Measurements from ENCODE around the gene FNDC3B.

FNDC3B gene

GRCh38 chr3:172343117-172343516 lies 303.7 kb downstream of the FNDC3B start:
- DNase-seq (ENCODE audit: low read depth) = no peak
- TF ChIP-seq, protein P1, sequence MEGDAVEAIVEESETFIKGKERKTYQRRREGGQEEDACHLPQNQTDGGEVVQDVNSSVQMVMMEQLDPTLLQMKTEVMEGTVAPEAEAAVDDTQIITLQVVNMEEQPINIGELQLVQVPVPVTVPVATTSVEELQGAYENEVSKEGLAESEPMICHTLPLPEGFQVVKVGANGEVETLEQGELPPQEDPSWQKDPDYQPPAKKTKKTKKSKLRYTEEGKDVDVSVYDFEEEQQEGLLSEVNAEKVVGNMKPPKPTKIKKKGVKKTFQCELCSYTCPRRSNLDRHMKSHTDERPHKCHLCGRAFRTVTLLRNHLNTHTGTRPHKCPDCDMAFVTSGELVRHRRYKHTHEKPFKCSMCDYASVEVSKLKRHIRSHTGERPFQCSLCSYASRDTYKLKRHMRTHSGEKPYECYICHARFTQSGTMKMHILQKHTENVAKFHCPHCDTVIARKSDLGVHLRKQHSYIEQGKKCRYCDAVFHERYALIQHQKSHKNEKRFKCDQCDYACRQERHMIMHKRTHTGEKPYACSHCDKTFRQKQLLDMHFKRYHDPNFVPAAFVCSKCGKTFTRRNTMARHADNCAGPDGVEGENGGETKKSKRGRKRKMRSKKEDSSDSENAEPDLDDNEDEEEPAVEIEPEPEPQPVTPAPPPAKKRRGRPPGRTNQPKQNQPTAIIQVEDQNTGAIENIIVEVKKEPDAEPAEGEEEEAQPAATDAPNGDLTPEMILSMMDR (IDR thresholded peaks at IDR 0.05; ENCODE audit: low read length, missing control alignments) = no peak
- H3K4me3 ChIP-seq (replicated peaks; ENCODE audit: low read depth, low read length) = no peak overlapping the region

- H3K4me3 ChIP-seq (replicated peaks; ENCODE audit: low read depth, low read length) = no peak overlapping the region
- DNase-seq (ENCODE audit: low read depth) = no peak
- TF ChIP-seq, protein P1 (IDR thresholded peaks at IDR 0.05; ENCODE audit: low read length, missing control alignments) = no peak
Measured at GRCh38 chr3:172343979-172344378, 304.6 kb downstream of the FNDC3B start.

DNA sequence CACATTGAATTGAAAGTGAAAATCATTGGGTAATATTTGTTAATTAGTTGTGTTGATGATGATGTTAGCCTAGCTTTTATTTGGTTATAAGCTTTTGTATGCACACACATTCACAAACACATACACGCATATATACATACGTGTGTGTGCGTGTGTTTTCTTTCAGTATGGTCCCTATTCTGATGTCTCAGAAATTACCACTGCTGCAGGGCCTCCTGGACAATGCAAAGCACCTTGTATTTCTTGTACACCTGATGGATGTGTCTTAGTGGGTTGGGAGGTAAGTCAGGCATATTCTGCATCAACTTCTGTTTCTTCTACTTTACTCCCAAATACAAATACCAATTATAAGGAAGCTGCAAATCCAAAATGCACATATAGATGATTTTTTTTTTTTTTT lies 306.8 kb downstream of the FNDC3B start:
- DNase-seq (ENCODE audit: low read depth) = no peak
- no peak overlapping the region for H3K4me3 ChIP-seq (replicated peaks; ENCODE audit: low read depth, low read length)
- TF ChIP-seq, protein P1 (IDR thresholded peaks at IDR 0.05; ENCODE audit: low read length, missing control alignments) = no peak

DNA sequence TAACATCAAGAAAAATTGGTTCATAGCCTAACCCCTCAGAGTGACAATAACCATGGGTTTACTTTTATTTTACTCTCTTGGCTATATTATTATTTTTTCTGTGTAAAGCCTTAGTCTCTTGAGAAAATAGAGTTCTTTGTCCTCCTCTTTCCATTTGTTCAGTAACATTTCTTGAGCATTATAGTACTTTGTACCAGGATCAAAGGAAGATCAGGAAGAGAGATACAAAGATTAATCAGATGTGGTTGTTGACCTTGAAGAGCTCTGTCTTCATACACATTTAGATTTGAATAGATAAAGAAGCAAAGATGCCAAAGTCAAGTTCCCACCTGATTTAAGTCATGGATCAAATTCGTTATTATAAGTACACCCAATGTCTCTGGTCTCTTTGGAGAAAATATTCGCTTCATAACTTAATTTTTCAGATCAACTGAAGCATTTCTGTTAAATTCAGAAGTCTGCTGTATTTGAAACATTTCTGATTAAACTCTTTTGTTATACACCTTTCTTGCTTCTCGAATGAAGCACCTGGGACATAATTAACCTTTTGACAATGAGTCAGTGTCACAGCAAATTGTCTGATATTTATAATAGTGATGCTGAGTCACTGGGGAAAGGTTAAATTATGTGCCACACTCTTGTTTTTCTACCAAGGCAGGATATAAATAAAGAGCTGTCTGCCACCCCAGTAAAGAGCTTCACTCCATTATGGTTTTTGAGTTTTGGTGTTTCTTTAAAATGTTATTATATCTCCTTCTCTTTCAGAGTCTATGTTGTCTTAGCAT lies 308.7 kb downstream of the FNDC3B start:
- TF ChIP-seq, protein P1 (IDR thresholded peaks at IDR 0.05; ENCODE audit: low read length, missing control alignments) = no peak
- H3K4me3 ChIP-seq (replicated peaks; ENCODE audit: low read depth, low read length) = no peak overlapping the region
- DNase-seq (ENCODE audit: low read depth) = no peak

DNA sequence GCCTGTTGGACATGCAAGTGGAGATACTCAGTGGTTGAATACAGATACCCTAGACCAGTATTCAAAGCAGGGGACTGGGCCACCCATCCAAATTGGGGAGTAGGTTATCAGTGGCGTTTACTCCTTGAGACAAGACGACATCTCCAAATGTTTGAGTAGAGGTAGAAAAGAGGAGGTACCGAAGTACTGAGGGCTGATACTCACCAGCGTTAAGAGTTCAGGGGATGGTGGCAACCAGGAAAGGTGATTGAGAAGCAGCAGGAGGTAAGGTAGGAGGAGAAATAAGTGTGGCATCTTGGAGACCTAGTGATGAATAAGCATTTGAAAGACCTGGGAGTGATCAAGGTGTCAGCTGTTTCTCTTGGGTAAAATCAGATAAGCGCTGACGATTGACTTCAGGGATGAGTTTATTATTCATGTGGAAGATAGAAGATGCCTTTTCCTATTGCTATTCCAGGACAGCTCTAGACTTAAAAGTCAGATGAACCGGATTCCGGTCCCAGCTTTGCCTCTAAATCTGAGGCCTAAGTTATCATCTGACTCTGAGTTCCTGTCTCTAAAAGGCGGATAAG lies 312.6 kb downstream of the FNDC3B start:
- TF ChIP-seq, protein P1 (IDR thresholded peaks at IDR 0.05; ENCODE audit: low read length, missing control alignments) = no peak
- DNase-seq (ENCODE audit: low read depth) = no peak
- H3K4me3 ChIP-seq (replicated peaks; ENCODE audit: low read depth, low read length) = no peak overlapping the region

- DNase-seq (ENCODE audit: low read depth) = no peak
- H3K4me3 ChIP-seq (replicated peaks; ENCODE audit: low read depth, low read length) = no peak overlapping the region
- TF ChIP-seq, protein P1 (IDR thresholded peaks at IDR 0.05; ENCODE audit: low read length, missing control alignments) = no peak
Measured at GRCh38 chr3:172352786-172353185, 313.4 kb downstream of the FNDC3B start.
